Left lung (tissue), 14 donors: ENCODE measurements around the gene PPP2R5D. TPM values are rescaled to one million over a fixed set of nuclear protein-coding genes. Genes with fewer than 3 reads are reported as not detected.

ENCODE experiments used
- ATAC-seq: fragments of 200-7000 bp; cut with Tn5 transposase; one replicate; pipeline ENCODE4 v1.9.1; 2020; ENCODE audit warnings: moderate library complexity
- DNase-seq, 4 donors: peaks; one replicate each; pipeline ENCODE4 v3.0.0-alpha.2; 2013 to 2020
- H3K27ac ChIP-seq, 2 donors: fragments of 200-600 bp; sonication (generic) in 1 of 2; one replicate each; pipeline versions ENCODE4 v1.5.0 to v1.8.0; 2020 to 2021
- H3K27me3 ChIP-seq, 2 donors: fragments of 200-600 bp; sonication (generic) in 1 of 2; one replicate each; pipeline versions ENCODE4 v1.5.0 to v1.8.0; 2020 to 2021
- H3K36me3 ChIP-seq, 2 donors: fragments of 200-600 bp; sonication (generic) in 1 of 2; one replicate each; pipeline versions ENCODE4 v1.5.0 to v1.8.0; 2020 to 2021
- H3K4me1 ChIP-seq, 2 donors: fragments of 200-600 bp; one replicate each; pipeline ENCODE4 v1.8.0; 2021
- H3K4me3 ChIP-seq, 2 donors: fragments of 200-600 bp; sonication (generic) in 1 of 2; one replicate each; pipeline versions ENCODE4 v1.5.0 to v1.8.0; 2020 to 2021; ENCODE audit warnings: mild to moderate bottlenecking in 1 of 2
- H3K9me3 ChIP-seq, 2 donors: fragments of 200-600 bp; sonication (generic) in 1 of 2; one replicate each; pipeline versions ENCODE4 v1.5.0 to v1.8.0; 2020 to 2021
- intact Hi-C, 2 donors: fragments of 100-400 bp; cut with DNase I; formaldehyde crosslinking; loops; one replicate each; pipeline versions ENCODE4 v1.11.2 to v1.14.2; 2022
- long read RNA-seq, 12 donors: library from polyadenylated mRNA in 2 of 12; unstranded in 2 of 12; transcript quantifications; one replicate each; pipeline ENCODE4 v2.0.0 and lab custom pipeline, GENCODE V29; 2019 to 2026
- polyA plus RNA-seq, 6 donors: library from polyadenylated mRNA; unstranded; fragments of 120-200 nt; gene quantifications; one replicate each; pipeline ENCODE4 v1.2.1, GENCODE V29; 2013; ENCODE audit not compliant: insufficient read length in 6 of 6
- total RNA-seq, 2 donors: library from RNA; stranded (reverse); fragmentation: NEBNext Ultra II Directional; extraction: Animal tissue kit (Norgen Biotek cat#: 25700); gene quantifications; one replicate each; pipeline ENCODE4 v1.2.1, GENCODE V29; 2021
- TF ChIP-seq, protein P1 (sequence below), 2 donors: fragments of 200-600 bp; sonication (generic) in 1 of 2; IDR thresholded peaks; one replicate each; pipeline versions ENCODE4 v1.5.0 to v1.8.0; 2021; ENCODE audit warnings: antibody characterized with exemption in 2 of 2
- donor health status: DM: no; HTN: yes; CAD: no.
- donor health status: DM: no; HTN: no; CAD: no.

PPP2R5D gene
- total RNA-seq (10 to 100 TPM; 30.0 to 35.0 TPM), polyA plus RNA-seq (10 to 100 TPM; 56.8 to 76.3 (median 63.3) TPM)
- long read RNA-seq, donor 1, transcript PPP2R5D-208 (16 exons, 3,044 nt), result major isoform, 6 of 23 reads
- long read RNA-seq, donor 1, partial matches to known transcripts, result 17 of 23 reads
- long read RNA-seq, donor 1, other reads (novel, unspliced or antisense), result 0 of 23 reads
- long read RNA-seq, donor 2, transcript PPP2R5D-208 (16 exons, 3,044 nt), result major isoform, 8 of 282 reads
- long read RNA-seq, donor 2, partial matches to known transcripts, result 266 of 282 reads
- long read RNA-seq, donor 2, other reads (novel, unspliced or antisense), result 8 of 282 reads
- long read RNA-seq, donor 3, transcript PPP2R5D-208 (16 exons, 3,044 nt), result major isoform, 12 of 12 reads
- long read RNA-seq, donor 3, partial matches to known transcripts, result 0 of 12 reads
- long read RNA-seq, donor 3, other reads (novel, unspliced or antisense), result 0 of 12 reads
- long read RNA-seq, donor 4, partial matches to known transcripts, result 12 of 13 reads
- long read RNA-seq, donor 4, other reads (novel, unspliced or antisense), result 0 of 13 reads
- long read RNA-seq, donor 5, transcript PPP2R5D-208 (16 exons, 3,044 nt), result major isoform, 5 of 184 reads
- long read RNA-seq, donor 5, partial matches to known transcripts, result 122 of 184 reads
- long read RNA-seq, donor 5, other reads (novel, unspliced or antisense), result 57 of 184 reads
- long read RNA-seq, donor 6, transcript PPP2R5D-208 (16 exons, 3,044 nt), result major isoform, 9 of 208 reads
- long read RNA-seq, donor 6, partial matches to known transcripts, result 135 of 208 reads
- long read RNA-seq, donor 6, other reads (novel, unspliced or antisense), result 64 of 208 reads
- long read RNA-seq, donor 7, transcript PPP2R5D-208 (16 exons, 3,044 nt), result major isoform, 5 of 150 reads
- long read RNA-seq, donor 7, partial matches to known transcripts, result 93 of 150 reads
- long read RNA-seq, donor 7, other reads (novel, unspliced or antisense), result 51 of 150 reads
- long read RNA-seq, donor 8, transcript PPP2R5D-208 (16 exons, 3,044 nt), result major isoform, 6 of 193 reads
- long read RNA-seq, donor 8, partial matches to known transcripts, result 174 of 193 reads
- long read RNA-seq, donor 8, other reads (novel, unspliced or antisense), result 13 of 193 reads
- long read RNA-seq, donor 9, result 0 reads
- long read RNA-seq, donor 10, partial matches to known transcripts, result 6 of 7 reads
- long read RNA-seq, donor 10, other reads (novel, unspliced or antisense), result 1 of 7 reads
- long read RNA-seq, donor 11, transcript PPP2R5D-208 (16 exons, 3,044 nt), result major isoform, 9 of 255 reads
- long read RNA-seq, donor 11, partial matches to known transcripts, result 181 of 255 reads
- long read RNA-seq, donor 11, other reads (novel, unspliced or antisense), result 65 of 255 reads
- long read RNA-seq, donor 12, partial matches to known transcripts, result 122 of 188 reads
- long read RNA-seq, donor 12, other reads (novel, unspliced or antisense), result 62 of 188 reads

DNA sequence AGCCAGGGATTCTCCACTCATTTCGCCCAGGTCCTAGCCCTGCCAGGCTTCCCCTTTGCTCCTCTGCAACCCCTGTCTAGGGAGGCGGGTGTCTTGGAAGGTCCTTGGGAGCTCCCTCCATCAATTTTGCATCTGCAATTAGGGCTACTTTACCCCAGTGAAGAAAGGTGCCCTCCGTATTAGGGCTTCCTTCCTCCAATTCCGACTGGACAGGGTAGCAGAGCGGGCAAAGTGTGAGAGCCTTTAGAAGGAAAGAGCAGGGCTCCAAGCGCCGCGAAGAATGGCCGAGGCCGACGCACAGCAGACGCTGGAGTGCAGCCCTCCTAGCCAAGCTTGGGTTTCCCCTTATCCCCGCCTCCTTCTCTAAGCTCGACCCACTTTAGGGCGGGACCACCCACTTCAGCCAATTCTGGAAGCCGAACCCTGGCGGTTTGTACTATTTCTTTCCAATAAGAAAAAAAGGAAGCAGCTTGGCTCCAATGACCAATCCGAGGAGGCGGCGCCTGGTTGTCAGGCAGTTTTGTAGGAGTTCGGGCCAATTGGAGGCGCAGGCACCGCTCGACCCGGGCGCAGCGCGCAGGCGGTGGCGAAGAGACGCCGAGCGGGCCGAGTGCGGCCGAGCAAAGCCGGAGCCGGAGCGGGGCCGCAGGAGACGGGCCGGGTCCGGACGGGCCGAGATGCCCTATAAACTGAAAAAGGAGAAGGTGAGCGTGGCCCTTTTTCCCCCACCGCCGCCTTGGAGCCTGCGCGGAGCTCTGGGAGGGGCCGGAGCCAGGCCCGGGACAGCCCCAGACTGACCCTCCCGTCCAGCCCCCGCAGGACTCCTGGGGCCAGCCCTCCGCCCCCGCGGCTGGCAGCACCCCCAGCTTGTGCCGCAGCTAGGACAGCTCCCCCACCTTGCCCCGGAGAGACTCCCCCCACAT, at the start of gene PPP2R5D:
TSS of gene PPP2R5D (plus strand) at position 570 of the 923 bp plus-strand sequence. CDS start at position 678, 108 bp downstream.
- peaks cover 0 to 4% of the 10 kb centered on the region in 2 donors for H3K36me3 ChIP-seq
- H3K9me3 ChIP-seq, result no peaks in the 10 kb centered on the region
- peak; percentile 95 to 98 (median 97) for DNase-seq
- no peaks in the 10 kb centered on the region for H3K27me3 ChIP-seq
- peak within 1 kb of the TSS; percentile 85 to 96 for H3K4me3 ChIP-seq
- H3K27ac ChIP-seq, result peak within 1 kb of the TSS; percentile 69 to 87
- peak; percentile 96 for ATAC-seq
- TF ChIP-seq, protein P1, sequence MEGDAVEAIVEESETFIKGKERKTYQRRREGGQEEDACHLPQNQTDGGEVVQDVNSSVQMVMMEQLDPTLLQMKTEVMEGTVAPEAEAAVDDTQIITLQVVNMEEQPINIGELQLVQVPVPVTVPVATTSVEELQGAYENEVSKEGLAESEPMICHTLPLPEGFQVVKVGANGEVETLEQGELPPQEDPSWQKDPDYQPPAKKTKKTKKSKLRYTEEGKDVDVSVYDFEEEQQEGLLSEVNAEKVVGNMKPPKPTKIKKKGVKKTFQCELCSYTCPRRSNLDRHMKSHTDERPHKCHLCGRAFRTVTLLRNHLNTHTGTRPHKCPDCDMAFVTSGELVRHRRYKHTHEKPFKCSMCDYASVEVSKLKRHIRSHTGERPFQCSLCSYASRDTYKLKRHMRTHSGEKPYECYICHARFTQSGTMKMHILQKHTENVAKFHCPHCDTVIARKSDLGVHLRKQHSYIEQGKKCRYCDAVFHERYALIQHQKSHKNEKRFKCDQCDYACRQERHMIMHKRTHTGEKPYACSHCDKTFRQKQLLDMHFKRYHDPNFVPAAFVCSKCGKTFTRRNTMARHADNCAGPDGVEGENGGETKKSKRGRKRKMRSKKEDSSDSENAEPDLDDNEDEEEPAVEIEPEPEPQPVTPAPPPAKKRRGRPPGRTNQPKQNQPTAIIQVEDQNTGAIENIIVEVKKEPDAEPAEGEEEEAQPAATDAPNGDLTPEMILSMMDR (IDR thresholded peaks at IDR 0.05), result peak in 1 of 2 donors; percentile 15
- intact Hi-C loops, result no loop called here
- H3K4me1 ChIP-seq, result peaks cover 22 to 53% of the 10 kb centered on the region in 2 donors

GRCh38 chr6:42935322-42935721, 49.0 kb upstream of the PPP2R5D start:
- Histone ChIP-seq H3K36me3 (peaks cover 0 to 68% of the 10 kb centered on the region in 2 donors), H3K4me1 (peaks cover 14 to 56% of the 10 kb centered on the region in 2 donors), H3K27me3 (no peaks in the 10 kb centered on the region), H3K27ac (peak overlapping the region in 1 of 2 donors; percentile 13), H3K9me3 (no peaks in the 10 kb centered on the region), H3K4me3 (no peak overlapping the region)
- DNase-seq (peak in 1 of 4 donors; percentile 9), ATAC-seq (no peak)
- TF ChIP-seq, protein P1 (IDR thresholded peaks at IDR 0.05), result no peak
- intact Hi-C loops, result no loop called here

DNA sequence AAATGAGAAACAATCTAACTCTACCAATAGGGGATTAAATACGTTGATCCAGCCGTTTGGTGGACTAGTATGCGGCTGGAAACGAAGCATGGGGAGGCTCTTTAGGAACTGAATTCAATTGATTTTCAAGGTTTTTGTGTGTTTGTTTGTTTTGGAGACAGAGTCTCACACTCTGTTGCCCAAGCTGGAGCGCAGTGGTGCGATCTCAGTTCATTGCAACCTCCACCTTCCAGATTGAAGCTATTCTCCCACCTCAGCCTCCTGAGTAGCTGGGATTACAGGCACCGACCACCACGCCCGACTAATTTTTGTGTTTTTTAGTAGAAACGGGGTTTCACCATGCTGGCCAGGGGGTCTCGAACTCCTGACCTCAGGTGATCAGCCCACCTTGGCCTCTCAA, 48.0 kb upstream of the PPP2R5D start:
- H3K4me1 ChIP-seq, result peaks cover 5 to 45% of the 10 kb centered on the region in 2 donors
- ATAC-seq (no peak), DNase-seq (peak in 1 of 4 donors; percentile 24)
- peaks cover 0 to 78% of the 10 kb centered on the region in 2 donors for H3K36me3 ChIP-seq
- no peaks in the 10 kb centered on the region for H3K27me3 ChIP-seq
- H3K4me3 ChIP-seq, result no peak overlapping the region
- TF ChIP-seq, protein P1 (IDR thresholded peaks at IDR 0.05), result no peak
- intact Hi-C loops, result no loop called here
- no peaks in the 10 kb centered on the region for H3K9me3 ChIP-seq
- no peak overlapping the region for H3K27ac ChIP-seq
